ENCODE measurements around the gene HES4. TPM values are rescaled to one million over a fixed set of nuclear protein-coding genes. Genes with fewer than 3 reads are reported as not detected.
"Not testable (repeated sequence)": the region's sequence is repeated elsewhere in the genome, so short reads cannot be mapped to it uniquely, and the experiment has no call there.

Gene HES4
- total RNA-seq, 1 donor from 2014 or later, result 21.4 TPM

DNA sequence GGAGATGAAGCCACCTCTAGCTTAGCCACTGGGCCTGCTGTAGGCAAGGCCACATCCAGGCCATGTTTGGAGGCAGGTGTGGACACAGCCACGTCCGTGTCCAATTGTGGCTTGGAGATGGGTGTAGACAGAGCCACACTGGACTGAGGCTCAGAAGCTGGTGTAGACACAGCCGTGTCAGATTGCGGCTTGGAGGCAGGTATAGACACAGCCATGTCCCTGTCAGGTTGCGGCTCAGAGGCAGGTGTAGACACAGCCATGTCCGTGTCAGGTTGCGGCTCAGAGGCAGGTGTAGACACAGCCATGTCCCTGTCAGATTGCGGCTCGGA lies 20.2 kb downstream of the HES4 start:
- H3K27me3 ChIP-seq (ENCODE audit: low read depth), result peaks cover 21% of the 10 kb centered on the region
- DNase-seq, result no peak
- intact Hi-C loops (cut with DNase I), result no loop called here

GRCh38 chr1:978835-979743 lies 20.8 kb downstream of the HES4 start:
- ATAC-seq (no peak), DNase-seq (no peak)
- Histone ChIP-seq H3K4me1 (peaks cover 11% of the 10 kb centered on the region), H3K27me3 (ENCODE audit: low read depth) (peaks cover 27% of the 10 kb centered on the region), H3K36me3 (no peaks in the 10 kb centered on the region), H3K4me3 (no peak overlapping the region), H3K27ac (no peak overlapping the region), H3K9me3 (no peaks in the 10 kb centered on the region)
- TF ChIP-seq CTCF (IDR thresholded peaks at IDR 0.05), result no peak
- intact Hi-C loops (cut with DNase I), result no loop called here

More for the DNA sequence above, 20.2 kb downstream of the HES4 start:
- no peak for TF ChIP-seq CTCF (IDR thresholded peaks at IDR 0.05)
- Histone ChIP-seq H3K9me3 (no peaks in the 10 kb centered on the region), H3K36me3 (no peaks in the 10 kb centered on the region), H3K4me3 (no peak overlapping the region), H3K27ac (no peak overlapping the region), H3K4me1 (peaks cover 11% of the 10 kb centered on the region)
- ATAC-seq, result no peak

DNA sequence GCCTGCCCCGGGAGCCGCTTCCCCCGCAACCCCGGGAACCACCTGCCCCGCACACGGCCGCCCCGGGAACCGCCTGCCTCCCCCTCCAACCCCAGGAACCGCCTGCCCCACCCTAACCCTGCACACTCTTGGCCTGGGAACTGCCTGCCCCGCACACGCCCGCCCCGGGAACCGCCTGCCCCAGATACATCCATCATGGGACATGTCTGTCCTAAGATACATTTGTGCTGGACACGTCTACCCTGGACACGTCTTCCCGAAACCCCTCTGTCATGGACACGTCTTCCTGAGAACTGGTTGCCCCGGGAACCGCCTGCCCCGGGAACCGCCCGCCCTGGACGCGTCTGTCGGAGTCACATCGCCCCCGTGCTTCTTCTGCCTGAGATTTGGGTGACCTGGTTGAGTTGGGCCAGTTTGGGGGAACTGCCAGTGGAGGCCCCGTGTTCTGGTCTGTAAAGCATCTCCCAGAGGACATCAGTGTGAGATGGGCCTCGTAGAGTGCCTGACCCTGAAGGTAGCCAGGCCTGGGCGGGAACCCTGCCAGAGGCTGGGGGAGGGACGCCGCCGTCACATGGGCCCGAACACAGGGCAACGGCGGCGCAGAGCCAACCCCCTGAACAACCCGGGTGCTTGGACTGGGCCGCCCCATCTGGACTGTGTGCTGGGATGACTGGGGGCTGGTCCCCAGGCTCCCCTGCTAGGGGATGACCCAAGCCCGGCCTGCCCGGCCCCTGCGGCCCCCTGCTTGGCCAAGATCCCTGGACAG lies 21.6 kb downstream of the HES4 start:
- DNase-seq, result no peak
- peaks cover 30% of the 10 kb centered on the region for H3K27me3 ChIP-seq (ENCODE audit: low read depth)
- intact Hi-C loops (cut with DNase I), result no loop called here

DNA sequence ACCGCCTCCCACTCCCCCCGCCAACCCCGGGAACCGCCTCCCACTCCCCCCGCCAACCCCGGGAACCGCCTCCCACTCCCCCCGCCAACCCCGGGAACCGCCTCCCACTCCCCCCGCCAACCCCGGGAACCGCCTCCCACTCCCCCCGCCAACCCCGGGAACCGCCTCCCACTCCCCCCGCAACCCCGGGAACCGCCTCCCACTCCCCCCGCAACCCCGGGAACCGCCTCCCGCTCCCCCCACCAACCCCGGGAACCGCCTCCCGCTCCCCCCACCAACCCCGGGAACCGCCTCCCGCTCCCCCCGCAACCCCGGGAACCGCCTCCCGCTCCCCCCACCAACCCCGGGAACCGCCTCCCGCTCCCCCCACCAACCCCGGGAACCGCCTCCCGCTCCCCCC lies 23.1 kb downstream of the HES4 start:
- Histone ChIP-seq H3K27me3 (ENCODE audit: low read depth) (peaks cover 44% of the 10 kb centered on the region), H3K4me1 (peaks cover 11% of the 10 kb centered on the region)
- DNase-seq; H3K9me3 ChIP-seq; H3K4me3 ChIP-seq; H3K36me3 ChIP-seq; H3K27ac ChIP-seq; ATAC-seq; intact Hi-C loops (cut with DNase I): not testable (repeated sequence)

More for the DNA sequence above, 21.6 kb downstream of the HES4 start:
- TF ChIP-seq CTCF (IDR thresholded peaks at IDR 0.05), result no peak
- ATAC-seq, result no peak
- H3K9me3 ChIP-seq, result no peaks in the 10 kb centered on the region
- peaks cover 11% of the 10 kb centered on the region for H3K4me1 ChIP-seq
- no peak overlapping the region for H3K27ac ChIP-seq
- H3K36me3 ChIP-seq, result no peaks in the 10 kb centered on the region
- H3K4me3 ChIP-seq, result no peak overlapping the region

DNA sequence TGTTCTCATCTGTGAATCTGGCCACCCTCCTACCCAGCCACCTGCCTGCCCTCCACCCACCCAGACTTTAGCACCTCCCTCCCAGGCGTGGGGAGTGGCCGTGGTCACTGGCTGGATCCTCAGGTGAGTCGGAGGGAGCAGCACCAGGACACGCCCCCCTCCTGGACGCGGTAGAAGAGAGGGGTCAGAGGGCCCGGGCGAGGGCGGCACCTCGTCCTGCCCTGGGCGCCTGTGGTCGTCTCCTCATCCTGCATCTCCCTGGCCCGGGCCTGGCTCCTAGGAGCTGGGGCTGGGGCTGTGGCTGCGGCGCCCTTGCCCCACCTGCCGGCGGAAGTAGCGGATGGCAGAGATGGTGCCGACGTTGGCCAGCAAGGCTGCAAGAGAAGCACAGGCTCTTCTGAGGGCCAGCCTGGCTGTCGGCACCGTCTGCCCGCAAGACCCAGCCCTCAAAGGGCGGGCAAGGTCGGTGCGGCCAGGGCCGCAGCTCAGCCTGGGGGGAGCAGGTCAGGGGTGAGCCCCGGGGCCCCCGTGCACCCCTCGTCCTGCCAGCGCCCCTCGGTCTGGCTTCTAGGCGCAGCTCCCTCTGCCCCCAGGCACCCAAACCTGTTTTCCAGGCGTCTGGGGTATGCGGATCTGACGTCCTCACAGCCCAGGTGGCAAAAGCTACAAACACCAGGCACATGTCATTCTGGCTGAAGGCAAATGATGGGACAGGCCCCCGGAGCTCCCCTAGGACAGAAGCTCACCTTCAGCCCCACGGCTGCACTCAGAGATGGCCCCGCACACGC lies 23.8 kb downstream of the HES4 start:
- intact Hi-C loops (cut with DNase I), result no loop called here
- peak overlapping the region; percentile 45 for H3K4me3 ChIP-seq
- peaks cover 11% of the 10 kb centered on the region for H3K4me1 ChIP-seq
- no peaks in the 10 kb centered on the region for H3K9me3 ChIP-seq
- DNase-seq, result peak; percentile 79
- H3K36me3 ChIP-seq, result no peaks in the 10 kb centered on the region
- TF ChIP-seq CTCF (IDR thresholded peaks at IDR 0.05), result peak; percentile 48
- peak; percentile 64 to 68 for ATAC-seq
- H3K27ac ChIP-seq, result no peak overlapping the region
- H3K27me3 ChIP-seq (ENCODE audit: low read depth), result peaks cover 47% of the 10 kb centered on the region

Measured in lower lobe of right lung (tissue), 2 donors.